GM12801 (cell line): ENCODE measurements around the gene PMS1.

Experiments used
- CTCF ChIP-seq: IDR thresholded peaks from one replicate; pipeline ENCODE4 v1.5.1; 2011; ENCODE audit warnings: control low read depth; ENCODE audit not compliant: insufficient read length; ENCODE audit errors: extremely low read depth

Gene PMS1

GRCh38 chr2:189783927-189784867, at the start of gene PMS1, which contains the start of gene ORMDL1:
PMS1 (plus strand) TSS chr2:189784450; CDS start chr2:189791810, 7,360 bp downstream.
ORMDL1 (minus strand) TSS chr2:189784339; CDS start chr2:189782595, 1,744 bp downstream.
- no peak for TF ChIP-seq CTCF

GRCh38 chr2:189751080-189751658, 33.1 kb upstream of the PMS1 start:
- TF ChIP-seq CTCF, result no peak

- no peak for TF ChIP-seq CTCF
Observed at GRCh38 chr2:189756311-189756952, 27.8 kb upstream of the PMS1 start.

GRCh38 chr2:189762229-189762550, 22.1 kb upstream of the PMS1 start:
- TF ChIP-seq CTCF, result no peak

- no peak for TF ChIP-seq CTCF
Observed at GRCh38 chr2:189762551-189763298, 21.5 kb upstream of the PMS1 start, which contains the start of gene OSGEPL1. OSGEPL1 (minus strand) TSS chr2:189762792; CDS start chr2:189761640, 1,152 bp downstream.

GRCh38 chr2:189763908-189764661, 20.2 kb upstream of the PMS1 start:
- TF ChIP-seq CTCF, result no peak
